OCI-LY7 (cell line): ENCODE data around the gene PATE4. TPM values are rescaled to one million over a fixed set of nuclear protein-coding genes. Genes with fewer than 3 reads are reported as not detected.

ENCODE experiments used
- BruUV-seq: library from RNA; stranded (reverse); fragments of 400-500 nt; replicated peaks from 2 replicates; lab custom pipeline; 2021; lab: Mats Ljungman, UMichigan
- CTCF ChIA-PET: fragments of 300-600 bp; sonication (Branson Sonifier 250); formaldehyde crosslinking; loops from one replicate; lab custom pipeline; 2022; ENCODE audit warnings: antibody characterized with exemption; ENCODE audit not compliant: unreplicated experiment; lab: Charles Lee
- POLR2A ChIA-PET: fragments of 300-600 bp; sonication (Branson Sonifier 250); formaldehyde crosslinking; loops from one replicate; lab custom pipeline; 2022; ENCODE audit warnings: antibody characterized with exemption; lab: Charles Lee
- DNase-seq: peaks from one replicate; pipeline ENCODE4 v3.0.0-alpha.2; 2015; ENCODE audit warnings: low spot score
- H2AFZ ChIP-seq: fragments of 200-600 bp; sonication (generic), shearing (Covaris generic); 2 replicates; pipeline ENCODE4 v1.6.1; 2014; ENCODE audit warnings: mild to moderate bottlenecking, antibody characterized with exemption, low read length, moderate library complexity
- H3K27ac ChIP-seq: fragments of 200-600 bp; sonication (generic); 2 replicates; pipeline ENCODE4 v1.5.1; 2014; ENCODE audit warnings: mixed run types, low read depth, mild to moderate bottlenecking, moderate library complexity, low read length, inconsistent platforms; ENCODE audit not compliant: poor library complexity, severe bottlenecking
- H3K36me3 ChIP-seq: fragments of 200-600 bp; sonication (generic); 2 replicates; pipeline ENCODE4 v1.6.1; 2014; ENCODE audit warnings: mild to moderate bottlenecking, antibody characterized with exemption, low read length, moderate library complexity, mixed read lengths; ENCODE audit not compliant: insufficient read depth
- H3K4me1 ChIP-seq: fragments of 200-600 bp; sonication (generic); 2 replicates; pipeline ENCODE4 v1.5.1; 2014; ENCODE audit warnings: mild to moderate bottlenecking, low read length; ENCODE audit not compliant: insufficient read depth, poor library complexity, severe bottlenecking
- H3K4me2 ChIP-seq: fragments of 200-600 bp; sonication (generic); 2 replicates; pipeline ENCODE4 v1.6.1; 2014; ENCODE audit warnings: mild to moderate bottlenecking, low read length
- H3K4me3 ChIP-seq: fragments of 200-600 bp; sonication (generic); 2 replicates; pipeline ENCODE4 v1.5.1; 2014; ENCODE audit warnings: mild to moderate bottlenecking, low read depth, low read length; ENCODE audit not compliant: poor library complexity, severe bottlenecking
- H3K79me2 ChIP-seq: fragments of 200-600 bp; sonication (generic); 2 replicates; pipeline ENCODE4 v1.6.1; 2016; ENCODE audit warnings: low read depth, mild to moderate bottlenecking, low read length, moderate library complexity, mixed read lengths; ENCODE audit not compliant: insufficient read depth
- H3K9me2 ChIP-seq: fragments of 200-600 bp; sonication (generic); 2 replicates; pipeline ENCODE4 v1.6.1; 2016; ENCODE audit warnings: mild to moderate bottlenecking, low read length, mixed read lengths; ENCODE audit not compliant: insufficient read depth
- H3K9me3 ChIP-seq: fragments of 200-600 bp; sonication (generic); 2 replicates; pipeline ENCODE4 v1.6.1; 2014; ENCODE audit warnings: mild to moderate bottlenecking, mixed run types, low read length, mixed read lengths
- H4K20me1 ChIP-seq: fragments of 200-600 bp; sonication (generic); 2 replicates; pipeline ENCODE4 v1.6.1; 2014; ENCODE audit warnings: mild to moderate bottlenecking, antibody characterized with exemption, low read length, moderate library complexity, mixed read lengths; ENCODE audit not compliant: insufficient read depth
- CTCF ChIP-seq: fragments of 200-600 bp; sonication (generic); conservative IDR thresholded peaks from 2 replicates; pipeline ENCODE4 v1.5.1; 2014; ENCODE audit warnings: mild to moderate bottlenecking, antibody characterized with exemption, low read length, moderate library complexity, mixed read lengths
- EZH2phosphoT487 ChIP-seq: fragments of 200-600 bp; sonication (generic); IDR thresholded peaks from 2 replicates; pipeline ENCODE4 v1.6.1; 2018; ENCODE audit warnings: low read depth, borderline replicate concordance, mild to moderate bottlenecking, mixed run types, antibody characterized with exemption, low read length, moderate library complexity, mixed read lengths
- intact Hi-C: fragments of 100-400 bp; cut with micrococcal nuclease; formaldehyde crosslinking; loops from one replicate; pipeline ENCODE4 v1.10.0; 2022; ENCODE audit not compliant: unreplicated experiment
- total RNA-seq, 2 experiments: library from RNA; depleted of rRNA in 1 of 2; stranded (reverse); fragments of >200 nt in 1 of 2; shearing (Covaris generic) in 1 of 2; gene quantifications; 2 replicates each; pipeline ENCODE4 v1.2.3, GENCODE V29; 2014 to 2022

Gene PATE4
- total RNA-seq, 2 experiments from 2014 or later: not detected

DNA sequence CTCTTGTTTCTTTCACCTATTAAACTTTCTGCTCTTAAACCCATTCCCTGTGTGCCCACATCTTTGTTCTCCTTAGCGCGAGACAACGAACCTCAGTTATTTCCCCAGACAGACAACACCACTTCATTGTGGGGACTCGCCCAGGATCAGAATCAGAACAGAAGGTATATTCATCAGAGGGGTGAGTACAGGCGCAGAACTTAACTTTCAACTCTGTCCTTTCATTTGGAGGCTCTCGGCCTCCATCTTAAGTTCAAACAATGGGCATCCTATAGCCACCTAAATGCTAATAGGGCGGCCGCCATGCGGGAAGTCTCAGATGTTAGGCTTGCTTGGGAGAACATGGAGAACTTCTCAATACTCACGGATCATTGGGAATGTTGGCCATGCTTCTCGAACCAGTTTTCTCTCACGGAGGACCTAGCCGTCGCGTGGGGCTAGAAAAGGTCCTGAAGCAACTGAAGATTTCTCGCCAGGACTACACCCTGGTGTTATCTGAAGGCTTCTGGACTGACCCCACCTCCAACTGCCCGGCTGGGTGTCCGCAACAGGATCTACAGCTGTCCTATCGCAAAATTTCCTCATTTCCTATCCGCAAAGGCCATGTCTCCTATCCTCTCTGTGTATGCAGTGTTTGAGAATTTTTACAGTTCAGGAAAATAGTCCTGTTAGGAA is 40.9 kb downstream of the PATE4 start:
- no peaks in the 10 kb centered on the region for H3K9me2 ChIP-seq
- no peak for DNase-seq
- ChIA-PET CTCF (interaction anchor here (0.6 kb wide), 1 partner anchor 421 kb away, joined by 3 read pairs; no protein-coding TSS in a partner anchor), POLR2A (no interaction called here)
- peaks cover 27% of the 10 kb centered on the region for H3K36me3 ChIP-seq
- no peak overlapping the region for H3K27ac ChIP-seq
- H3K9me3 ChIP-seq: peaks cover 17% of the 10 kb centered on the region
- BruUV-seq: no TSS peak
- H4K20me1 ChIP-seq: no peaks in the 10 kb centered on the region
- H3K4me1 ChIP-seq: peaks cover 3% of the 10 kb centered on the region
- H3K4me3 ChIP-seq: no peak overlapping the region
- H3K4me2 ChIP-seq: no peak overlapping the region
- intact Hi-C loops: loop anchor here (1.0 to 5.0 kb wide), 2 partner anchors 248 to 307 kb away; partner anchors contain the start of gene EI24
- no peak overlapping the region for H2AFZ ChIP-seq
- TF ChIP-seq EZH2phosphoT487 (no peak), CTCF (no peak)
- peaks cover 13% of the 10 kb centered on the region; the same call in 1 of the 2 replicates for H3K79me2 ChIP-seq

- H3K4me3 ChIP-seq: no peak overlapping the region
- H3K27ac ChIP-seq: no peak overlapping the region
- no peak overlapping the region for H3K4me2 ChIP-seq
- no peaks in the 10 kb centered on the region for H3K9me2 ChIP-seq
- no TSS peak for BruUV-seq
- H4K20me1 ChIP-seq: no peaks in the 10 kb centered on the region
- H3K36me3 ChIP-seq: peaks cover 27% of the 10 kb centered on the region
- TF ChIP-seq CTCF (peak; percentile 81), EZH2phosphoT487 (no peak)
- peaks cover 3% of the 10 kb centered on the region for H3K4me1 ChIP-seq
- DNase-seq: peak; percentile 61
- CTCF ChIA-PET: no interaction called here
- H2AFZ ChIP-seq: no peak overlapping the region
- peaks cover 13% of the 10 kb centered on the region; the same call in 1 of the 2 replicates for H3K79me2 ChIP-seq
- H3K9me3 ChIP-seq: peaks cover 17% of the 10 kb centered on the region
- intact Hi-C loops: loop anchor here (1.0 to 5.0 kb wide), 2 partner anchors 248 to 307 kb away; partner anchors contain the start of gene EI24
- POLR2A ChIA-PET: no interaction called here
Measured at GRCh38 chr11:125874556-125875124, 41.5 kb downstream of the PATE4 start.
